Common myeloid progenitor, CD34-positive (primary cell): ENCODE results near the gene TMEM198.

Experiments used
- CTCF ChIA-PET: fragments of 350-600 bp; sonication (Branson Sonifier 250); formaldehyde crosslinking; loops from one replicate; lab custom pipeline; 2021; ENCODE audit warnings: antibody characterized with exemption; lab: Charles Lee
- POLR2A ChIA-PET: fragments of 350-600 bp; sonication (Branson Sonifier 250); formaldehyde crosslinking; loops from one replicate; lab custom pipeline; 2021; ENCODE audit warnings: antibody characterized with exemption; lab: Charles Lee
- DNase-seq, 3 donors: peaks; one replicate each; pipeline versions ENCODE4 v3.0.0 to v3.0.0-alpha.2; 2013
- H3K27ac ChIP-seq, 2 experiments: 1 replicate in 1 of 2; 2 replicates in 1 of 2; pipeline ENCODE4 v1.7.0; 2013; ENCODE audit warnings: inconsistent platforms in 2 of 2, low read length in 2 of 2, mild to moderate bottlenecking in 2 of 2, low read depth in 1 of 2, moderate library complexity in 1 of 2; ENCODE audit not compliant: severe bottlenecking in 2 of 2, insufficient read depth in 1 of 2, poor library complexity in 1 of 2
- H3K27me3 ChIP-seq, 5 experiments: replicated peaks in 2 of 5; 1 replicate in 3 of 5; 2 replicates in 2 of 5; pipeline versions ENCODE4 v1.6.1 to v1.7.0; 2013; ENCODE audit warnings: low read length in 4 of 5, mild to moderate bottlenecking in 2 of 5, moderate library complexity in 2 of 5, inconsistent platforms in 1 of 5; ENCODE audit not compliant: insufficient read depth in 5 of 5, control insufficient read depth in 4 of 5
- H3K36me3 ChIP-seq, 4 experiments: 1 replicate in 2 of 4; 2 replicates in 2 of 4; pipeline versions ENCODE4 v1.6.1 to v1.7.0; 2013; ENCODE audit warnings: low read length in 3 of 4, control low read depth in 1 of 4, mild to moderate bottlenecking in 1 of 4; ENCODE audit not compliant: control insufficient read depth in 4 of 4, insufficient read depth in 4 of 4
- H3K4me1 ChIP-seq, 4 experiments: 1 replicate in 3 of 4; 2 replicates in 1 of 4; pipeline versions ENCODE4 v1.6.1 to v1.7.1; 2013; ENCODE audit warnings: low read length in 3 of 4, mild to moderate bottlenecking in 3 of 4, control low read depth in 1 of 4, inconsistent platforms in 1 of 4, moderate library complexity in 1 of 4; ENCODE audit not compliant: control insufficient read depth in 4 of 4, insufficient read depth in 4 of 4; ENCODE audit errors: control extremely low read depth in 1 of 4
- H3K4me3 ChIP-seq, 7 experiments: 1 replicate in 4 of 7; 2 replicates in 3 of 7; pipeline versions ENCODE4 v1.5.1 to v1.7.0; 2013; ENCODE audit warnings: mild to moderate bottlenecking in 7 of 7, low read length in 6 of 7, moderate library complexity in 6 of 7, inconsistent platforms in 2 of 7, low read depth in 2 of 7, control low read depth in 1 of 7; ENCODE audit not compliant: insufficient read depth in 4 of 7, control insufficient read depth in 1 of 7; ENCODE audit errors: extremely low read depth in 1 of 7
- H3K9me3 ChIP-seq, 5 experiments: 1 replicate in 4 of 5; 2 replicates in 1 of 5; pipeline versions ENCODE4 v1.6.1 to v1.7.1; 2013; ENCODE audit warnings: low read length in 4 of 5, mild to moderate bottlenecking in 2 of 5, inconsistent platforms in 1 of 5, low read depth in 1 of 5, moderate library complexity in 1 of 5; ENCODE audit not compliant: control insufficient read depth in 4 of 5, insufficient read depth in 2 of 5; ENCODE audit errors: control extremely low read depth in 1 of 5
- WGBS: methylation state at CpG from one replicate; pipeline ENCODE4 v1.1.5; 2013; ENCODE audit not compliant: insufficient coverage; 5-methylcytosine and 5-hydroxymethylcytosine counted together

The TMEM198 gene

GRCh38 chr2:219497495-219498279, 46.1 kb upstream of the TMEM198 start:
- ChIA-PET POLR2A (interaction anchor here (1.5 kb wide), 1 partner anchor 12 kb away, joined by 4 read pairs; no protein-coding TSS in a partner anchor), CTCF (interaction anchor here (0.9 to 60.5 kb wide), 6 partner anchors 14 to 108 kb away, joined by 3 to 1724 read pairs (median 6); partner anchors contain the start of genes ASIC4, CHPF and TMEM198)
- no peaks in the 10 kb centered on the region for H3K36me3 ChIP-seq
- WGBS: 2% methylated on average over 52 of the region's 59 CpGs
- DNase-seq: no peak
- H3K4me1 ChIP-seq: peaks cover 4 to 41% (median 26%) of the 10 kb centered on the region in 4 experiments
- peak overlapping the region; percentile 44 to 83 (median 76) for H3K4me3 ChIP-seq
- peaks cover 0 to 57% (median 28%) of the 10 kb centered on the region in 5 experiments for H3K27me3 ChIP-seq
- H3K9me3 ChIP-seq: no peaks in the 10 kb centered on the region
- peak overlapping the region in 1 of 2 experiments; percentile 49 for H3K27ac ChIP-seq

- peaks cover 4 to 41% (median 26%) of the 10 kb centered on the region in 4 experiments for H3K4me1 ChIP-seq
- peak within 1 kb of the TSS; percentile 74 to 88 for H3K27ac ChIP-seq
- CTCF ChIA-PET: interaction anchor here (0.9 to 60.5 kb wide), 6 partner anchors 10 to 109 kb away, joined by 3 to 1724 read pairs (median 4); partner anchors contain the start of genes ASIC4, CHPF and TMEM198
- H3K4me3 ChIP-seq: peak within 1 kb of the TSS; percentile 44 to 83 (median 76)
- no peaks in the 10 kb centered on the region for H3K9me3 ChIP-seq
- H3K27me3 ChIP-seq: peaks cover 0 to 49% (median 28%) of the 10 kb centered on the region in 5 experiments
- DNase-seq: peak; percentile 96 to 98 (median 98)
- H3K36me3 ChIP-seq: peaks cover 0 to 2% (median 0%) of the 10 kb centered on the region in 4 experiments
- WGBS: under 1% methylated on average over 47 of the region's 49 CpGs
- POLR2A ChIA-PET: interaction anchor here (1.5 kb wide), 1 partner anchor 12 kb away, joined by 4 read pairs; no protein-coding TSS in a partner anchor
Observed at GRCh38 chr2:219498280-219499057, 45.4 kb upstream of the TMEM198 start, which contains the start of gene GMPPA. Gene GMPPA (plus strand): TSS chr2:219498891. CDS start chr2:219499976, 1,085 bp downstream.

DNA sequence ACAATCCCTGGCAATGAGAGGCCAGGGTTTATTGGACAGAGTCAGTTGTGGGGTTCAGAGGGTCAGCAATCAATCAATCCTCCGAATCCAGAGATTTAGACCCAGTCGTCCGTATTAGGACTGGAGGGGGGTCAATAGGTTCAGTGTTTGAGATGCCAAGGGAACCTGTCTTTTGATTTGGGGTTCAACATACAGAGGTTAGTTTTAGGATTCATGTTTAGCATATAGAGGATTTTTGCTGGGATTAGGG, 44.8 kb upstream of the TMEM198 start:
- ChIA-PET POLR2A (interaction anchor here (1.5 kb wide), 1 partner anchor 11 kb away, joined by 4 read pairs; no protein-coding TSS in a partner anchor), CTCF (interaction anchor here (0.9 to 60.5 kb wide), 4 partner anchors 10 to 25 kb away, joined by 4 to 1724 read pairs (median 6); partner anchors contain the start of genes ASIC4, CHPF and TMEM198)
- peak overlapping the region; percentile 74 to 88 for H3K27ac ChIP-seq
- no peak for DNase-seq
- H3K4me3 ChIP-seq: peak overlapping the region; percentile 44 to 83 (median 76)
- WGBS: 0% methylated on average over 3 of the region's 3 CpGs
- H3K36me3 ChIP-seq: peaks cover 0 to 8% (median 2%) of the 10 kb centered on the region in 4 experiments
- H3K9me3 ChIP-seq: no peaks in the 10 kb centered on the region
- H3K4me1 ChIP-seq: peaks cover 4 to 41% (median 26%) of the 10 kb centered on the region in 4 experiments
- peaks cover 0 to 44% (median 28%) of the 10 kb centered on the region in 5 experiments for H3K27me3 ChIP-seq

GRCh38 chr2:219499555-219499954, 44.3 kb upstream of the TMEM198 start:
- no peak for DNase-seq
- H3K9me3 ChIP-seq: no peaks in the 10 kb centered on the region

GRCh38 chr2:219500135-219500534, 43.7 kb upstream of the TMEM198 start:
- ChIA-PET POLR2A (no interaction called here), CTCF (interaction anchor here (2.0 to 60.5 kb wide), 2 partner anchors 11 to 24 kb away, joined by 5 to 1724 read pairs; partner anchors contain the start of genes ASIC4, CHPF and TMEM198)
- Histone ChIP-seq H3K27me3 (peaks cover 0 to 33% (median 21%) of the 10 kb centered on the region in 5 experiments), H3K36me3 (peaks cover 3 to 16% (median 9%) of the 10 kb centered on the region in 4 experiments), H3K4me1 (peaks cover 4 to 41% (median 26%) of the 10 kb centered on the region in 4 experiments), H3K27ac (peak overlapping the region in 1 of 2 experiments; percentile 88), H3K4me3 (no peak overlapping the region), H3K9me3 (no peaks in the 10 kb centered on the region)
- no peak for DNase-seq
- 83% methylated on average over 1 of the region's 2 CpGs for WGBS

More at GRCh38 chr2:219499555-219499954, 44.3 kb upstream of the TMEM198 start:
- peak overlapping the region in 1 of 2 experiments; percentile 88 for H3K27ac ChIP-seq
- peaks cover 2 to 12% (median 6%) of the 10 kb centered on the region in 4 experiments for H3K36me3 ChIP-seq
- 90% methylated on average over 1 of the region's 1 CpG for WGBS
- H3K4me1 ChIP-seq: peaks cover 4 to 41% (median 26%) of the 10 kb centered on the region in 4 experiments
- peaks cover 0 to 38% (median 26%) of the 10 kb centered on the region in 5 experiments for H3K27me3 ChIP-seq
- H3K4me3 ChIP-seq: peak overlapping the region in 4 of 7 experiments; percentile 75 to 83 (median 78)
- ChIA-PET POLR2A (no interaction called here), CTCF (interaction anchor here (2.0 to 60.5 kb wide), 2 partner anchors 11 to 25 kb away, joined by 5 to 1724 read pairs; partner anchors contain the start of genes ASIC4, CHPF and TMEM198)

- ChIA-PET POLR2A (no interaction called here), CTCF (interaction anchor here (60.5 kb wide), 1 partner anchor 23 kb away, joined by 1724 read pairs; the partner anchor contains the start of genes ASIC4, CHPF and TMEM198)
- peaks cover 3 to 30% (median 16%) of the 10 kb centered on the region in 4 experiments for H3K36me3 ChIP-seq
- H3K4me3 ChIP-seq: no peak overlapping the region
- peaks cover 0 to 15% (median 9%) of the 10 kb centered on the region in 5 experiments for H3K27me3 ChIP-seq
- no peak for DNase-seq
- peaks cover 4 to 29% (median 23%) of the 10 kb centered on the region in 4 experiments for H3K4me1 ChIP-seq
- H3K27ac ChIP-seq: peak overlapping the region in 1 of 2 experiments; percentile 25
- WGBS: 96% methylated on average over 14 of the region's 14 CpGs
- no peaks in the 10 kb centered on the region for H3K9me3 ChIP-seq
Observed at GRCh38 chr2:219501849-219502248, 42.0 kb upstream of the TMEM198 start.
